Uterus (tissue), 2 donors: Measurements from ENCODE around the gene DLD.

Source experiments
- CTCF ChIP-seq, 4 experiments: fragments of 200-600 bp in 2 of 4; fragments of 450-650 bp in 2 of 4; sonication (generic) in 2 of 4; IDR thresholded peaks; one replicate each; pipeline ENCODE4 v1.5.1; 2016 to 2019; ENCODE audit warnings: antibody characterized with exemption in 4 of 4, mild to moderate bottlenecking in 2 of 4, moderate library complexity in 1 of 4
- POLR2A ChIP-seq, 2 donors: fragments of 450-650 bp; IDR thresholded peaks; one replicate each; pipeline ENCODE4 v1.6.1; 2016; ENCODE audit warnings: antibody characterized with exemption in 2 of 2, mild to moderate bottlenecking in 1 of 2, moderate library complexity in 1 of 2

GRCh38 chr7:107917763-107918651 lies 27.0 kb downstream of the DLD start:
- TF ChIP-seq CTCF (IDR thresholded peaks at IDR 0.05) (no peak), POLR2A (IDR thresholded peaks at IDR 0.05) (no peak)
